SJSA1 (cell line): ENCODE data around the gene ROBO2. TPM values are rescaled to one million over a fixed set of nuclear protein-coding genes. Genes with fewer than 3 reads are reported as not detected.

ENCODE experiments used
- DNase-seq, 2 experiments: peaks; one replicate each; pipeline ENCODE4 v3.0.0-alpha.2; 2015 to 2020; ENCODE audit warnings: low spot score in 2 of 2, low read depth in 1 of 2
- H3K27ac ChIP-seq: fragments of 250-450 bp; sonication (Bioruptor Pico); 2 replicates; pipeline ENCODE4 v1.5.1; 2020; ENCODE audit warnings: mild to moderate bottlenecking, moderate library complexity
- H3K27me3 ChIP-seq: fragments of 250-450 bp; sonication (Bioruptor Pico); replicated peaks from 2 replicates; pipeline ENCODE4 v1.5.1; 2020; ENCODE audit warnings: mild to moderate bottlenecking, moderate library complexity
- H3K36me3 ChIP-seq: fragments of 250-450 bp; sonication (Bioruptor Pico); 2 replicates; pipeline ENCODE4 v1.5.1; 2020; ENCODE audit warnings: mild to moderate bottlenecking
- H3K4me1 ChIP-seq: fragments of 250-450 bp; sonication (Bioruptor Pico); replicated peaks from 2 replicates; pipeline ENCODE4 v1.6.1; 2021; ENCODE audit warnings: mild to moderate bottlenecking
- H3K4me3 ChIP-seq: fragments of 250-450 bp; sonication (Bioruptor Pico); 2 replicates; pipeline ENCODE4 v1.5.1; 2020; ENCODE audit warnings: mild to moderate bottlenecking
- H3K9me3 ChIP-seq: fragments of 250-450 bp; sonication (Bioruptor Pico); replicated peaks from 2 replicates; pipeline ENCODE4 v1.5.1; 2020; ENCODE audit warnings: mild to moderate bottlenecking
- total RNA-seq: library from RNA; depleted of rRNA; stranded (reverse); fragments of >200 nt; shearing (Covaris generic); gene quantifications from 2 replicates; pipeline ENCODE4 v1.2.3, GENCODE V29; 2014

Gene ROBO2
- total RNA-seq, 1 experiment from 2014 or later, result not detected

DNA sequence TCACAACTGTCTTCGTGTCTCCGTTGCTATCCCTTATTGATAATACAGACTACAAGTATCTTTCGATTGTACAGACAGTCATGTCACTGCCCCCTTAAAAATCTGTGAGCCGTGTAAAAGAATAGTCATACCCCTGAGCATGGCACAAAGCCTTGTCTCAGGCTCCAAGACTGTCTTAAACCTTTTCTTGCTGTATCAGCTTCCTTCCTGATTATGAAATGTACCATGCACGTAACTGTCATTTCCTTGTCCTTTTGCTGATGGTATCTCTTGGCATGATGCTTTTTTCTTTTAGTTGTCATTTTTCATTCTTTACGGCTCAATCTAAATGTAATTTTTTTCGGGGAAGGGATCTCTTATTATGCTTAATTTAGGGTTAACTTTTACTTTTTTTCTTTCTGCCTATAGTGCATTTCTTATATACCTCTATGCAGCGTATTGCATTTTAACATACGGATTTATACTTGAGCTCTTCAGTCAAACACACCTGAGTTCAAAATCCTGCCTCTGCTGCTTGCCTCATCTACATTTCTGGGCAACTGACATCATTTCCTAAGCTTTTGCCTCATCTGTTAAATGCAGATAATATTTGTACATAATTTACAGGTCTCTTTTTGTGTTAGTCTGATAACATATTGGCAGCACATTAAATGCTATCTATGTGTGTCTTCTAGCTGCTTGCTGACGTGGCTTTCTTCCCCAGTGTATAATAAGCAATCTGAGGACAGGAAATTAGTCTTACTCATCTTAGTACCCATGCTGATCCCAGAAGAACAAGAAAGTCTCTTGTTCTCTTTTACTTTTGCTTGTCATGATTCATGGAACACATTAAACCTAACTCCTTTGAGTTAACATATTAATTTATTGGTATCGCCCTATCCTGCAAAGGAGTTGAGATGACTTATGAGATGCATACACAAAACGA is 57.3 kb downstream of the ROBO2 start:
- no peak overlapping the region for H3K4me3 ChIP-seq
- H3K4me1 ChIP-seq, result no peaks in the 10 kb centered on the region
- no peaks in the 10 kb centered on the region for H3K36me3 ChIP-seq
- H3K27ac ChIP-seq, result no peak overlapping the region
- no peaks in the 10 kb centered on the region for H3K9me3 ChIP-seq
- DNase-seq, result no peak
- no peaks in the 10 kb centered on the region for H3K27me3 ChIP-seq

DNA sequence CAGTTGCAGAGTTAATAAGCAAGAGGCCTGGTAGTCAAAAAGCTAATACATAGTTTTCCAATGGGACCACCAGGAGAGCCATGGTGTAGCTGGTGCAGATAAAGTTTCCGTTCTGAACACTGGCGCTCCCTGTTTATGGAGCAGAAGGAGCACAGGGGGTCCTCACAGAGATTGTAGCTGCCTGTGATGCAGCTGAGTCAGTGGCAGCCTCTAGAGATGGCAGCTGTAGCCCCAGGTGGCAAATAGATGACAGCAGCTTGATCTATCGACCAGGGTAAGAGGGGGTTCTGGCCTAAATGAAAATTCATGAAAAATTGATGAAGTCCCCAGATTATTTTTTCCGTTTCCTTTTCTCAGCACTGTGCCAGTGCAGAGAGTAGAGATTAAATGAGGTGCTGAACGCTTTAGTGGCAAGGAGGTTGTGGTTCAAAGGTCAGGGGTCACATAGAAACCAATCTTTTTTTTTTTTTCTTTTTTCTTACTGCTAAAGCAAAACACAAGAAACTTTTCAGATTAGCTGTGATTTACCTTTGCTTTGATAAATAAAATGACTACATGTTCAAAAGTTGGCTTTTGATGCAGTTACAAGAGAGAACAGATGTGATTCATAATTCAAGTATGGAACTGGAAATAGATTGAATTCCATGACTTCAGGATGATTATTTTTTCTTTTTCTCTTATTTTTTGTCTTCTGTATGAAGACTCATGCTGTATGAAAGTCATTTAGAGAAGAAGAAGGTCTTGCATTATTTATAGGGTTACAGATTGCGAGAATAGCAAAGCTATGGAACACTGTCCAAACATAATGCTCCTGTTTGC is 63.3 kb downstream of the ROBO2 start:
- Histone ChIP-seq H3K27me3 (no peaks in the 10 kb centered on the region), H3K27ac (no peak overlapping the region), H3K4me3 (no peak overlapping the region), H3K4me1 (no peaks in the 10 kb centered on the region), H3K9me3 (no peaks in the 10 kb centered on the region), H3K36me3 (no peaks in the 10 kb centered on the region)
- no peak for DNase-seq

DNA sequence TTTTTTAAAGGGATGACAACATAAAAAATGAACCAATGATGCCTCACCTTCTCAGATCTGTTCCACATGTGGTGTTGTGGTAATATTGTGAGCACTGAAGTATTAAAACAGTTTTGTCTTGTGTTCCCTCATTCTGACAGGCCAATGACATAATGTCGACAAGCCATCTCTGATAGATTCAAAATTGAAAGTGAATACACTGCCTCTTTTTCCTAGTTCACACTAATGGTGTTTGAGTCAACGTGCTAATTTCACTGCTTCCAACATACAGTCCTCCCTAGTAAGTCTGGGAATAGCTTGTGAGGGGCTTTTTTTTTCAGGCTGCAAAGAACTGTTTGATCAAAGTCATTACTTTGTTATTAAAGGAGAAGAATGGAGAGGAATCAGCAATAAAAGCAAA is 82.8 kb downstream of the ROBO2 start:
- no peaks in the 10 kb centered on the region for H3K9me3 ChIP-seq
- no peaks in the 10 kb centered on the region for H3K36me3 ChIP-seq
- H3K27me3 ChIP-seq, result no peaks in the 10 kb centered on the region

DNA sequence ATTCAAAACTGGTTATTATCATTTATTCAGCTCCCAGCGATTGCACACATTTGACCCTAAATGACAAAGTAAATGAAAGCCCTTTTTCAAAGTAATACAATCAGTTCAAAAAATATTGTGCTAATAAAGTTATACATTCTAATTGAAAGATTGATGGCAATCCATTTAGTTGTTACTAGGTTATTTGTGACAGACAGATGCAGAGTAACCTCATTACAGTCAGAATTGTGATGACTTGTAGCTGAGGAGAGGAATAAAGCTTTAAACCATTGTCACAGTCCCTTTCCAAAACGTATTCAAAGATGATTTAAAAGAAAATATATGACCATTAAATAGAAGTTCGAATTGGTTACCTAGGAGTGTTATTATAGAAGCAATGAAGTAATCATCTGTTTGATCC is 86.1 kb downstream of the ROBO2 start:
- no peaks in the 10 kb centered on the region for H3K9me3 ChIP-seq
- no peak overlapping the region for H3K27ac ChIP-seq
- no peaks in the 10 kb centered on the region for H3K4me1 ChIP-seq
- no peaks in the 10 kb centered on the region for H3K36me3 ChIP-seq
- H3K4me3 ChIP-seq, result no peak overlapping the region
- DNase-seq, result no peak
- no peaks in the 10 kb centered on the region for H3K27me3 ChIP-seq

More for the DNA sequence above, 82.8 kb downstream of the ROBO2 start:
- Histone ChIP-seq H3K27ac (no peak overlapping the region), H3K4me1 (no peaks in the 10 kb centered on the region), H3K4me3 (no peak overlapping the region)
- no peak for DNase-seq

DNA sequence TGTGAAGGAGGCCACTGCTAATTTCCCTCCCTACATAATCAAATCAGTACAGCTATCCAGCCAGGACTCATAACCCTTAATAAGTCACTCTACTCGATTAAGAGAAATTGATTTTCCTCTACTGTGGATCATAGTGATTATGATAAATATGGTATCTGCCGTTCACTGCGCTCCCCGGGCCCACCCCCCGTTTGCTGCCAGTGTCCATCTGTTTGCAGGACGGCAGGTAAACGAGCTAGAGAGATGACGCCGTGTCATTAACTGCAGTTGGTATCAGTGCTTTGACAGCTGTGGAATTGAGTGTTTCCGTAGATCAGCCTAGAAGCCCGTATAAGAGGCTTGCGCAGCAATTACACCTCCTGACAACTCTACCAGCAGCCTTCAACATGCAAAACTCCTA is 94.9 kb downstream of the ROBO2 start:
- no peaks in the 10 kb centered on the region for H3K9me3 ChIP-seq
- no peaks in the 10 kb centered on the region for H3K4me1 ChIP-seq
- DNase-seq, result no peak
- no peaks in the 10 kb centered on the region for H3K27me3 ChIP-seq
- no peak overlapping the region for H3K4me3 ChIP-seq
- no peak overlapping the region for H3K27ac ChIP-seq
- no peaks in the 10 kb centered on the region for H3K36me3 ChIP-seq

- Histone ChIP-seq H3K9me3 (no peaks in the 10 kb centered on the region), H3K36me3 (no peaks in the 10 kb centered on the region), H3K27me3 (no peaks in the 10 kb centered on the region), H3K4me1 (no peaks in the 10 kb centered on the region), H3K27ac (no peak overlapping the region), H3K4me3 (no peak overlapping the region)
- DNase-seq, result no peak
Observed at GRCh38 chr3:77137559-77137958, 97.7 kb downstream of the ROBO2 start.

GRCh38 chr3:77139624-77140023 is 99.7 kb downstream of the ROBO2 start:
- Histone ChIP-seq H3K36me3 (no peaks in the 10 kb centered on the region), H3K4me3 (no peak overlapping the region), H3K4me1 (no peaks in the 10 kb centered on the region), H3K27me3 (no peaks in the 10 kb centered on the region), H3K9me3 (no peaks in the 10 kb centered on the region), H3K27ac (no peak overlapping the region)
- DNase-seq, result no peak

DNA sequence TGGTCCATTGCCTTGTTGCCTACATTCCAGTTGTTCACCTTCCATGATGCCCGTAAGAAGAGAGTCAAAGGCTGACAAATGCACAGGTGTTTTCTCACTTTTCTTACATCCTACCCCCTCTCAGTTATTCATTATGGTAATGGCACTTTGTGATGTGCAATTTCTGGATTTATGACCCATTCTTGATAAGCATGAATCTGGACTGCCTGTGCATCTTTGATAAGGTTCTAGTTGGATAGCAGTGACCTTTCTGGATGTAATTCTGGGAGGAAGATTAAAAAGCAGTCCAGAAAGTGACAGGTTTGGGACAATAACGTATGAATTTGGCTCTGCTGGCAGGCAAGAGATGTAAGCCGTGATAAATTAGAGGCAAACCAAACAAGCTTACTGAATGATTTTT is 101.5 kb downstream of the ROBO2 start:
- Histone ChIP-seq H3K27ac (no peak overlapping the region), H3K9me3 (no peaks in the 10 kb centered on the region), H3K4me3 (no peak overlapping the region), H3K27me3 (no peaks in the 10 kb centered on the region), H3K36me3 (no peaks in the 10 kb centered on the region), H3K4me1 (no peaks in the 10 kb centered on the region)
- no peak for DNase-seq

DNA sequence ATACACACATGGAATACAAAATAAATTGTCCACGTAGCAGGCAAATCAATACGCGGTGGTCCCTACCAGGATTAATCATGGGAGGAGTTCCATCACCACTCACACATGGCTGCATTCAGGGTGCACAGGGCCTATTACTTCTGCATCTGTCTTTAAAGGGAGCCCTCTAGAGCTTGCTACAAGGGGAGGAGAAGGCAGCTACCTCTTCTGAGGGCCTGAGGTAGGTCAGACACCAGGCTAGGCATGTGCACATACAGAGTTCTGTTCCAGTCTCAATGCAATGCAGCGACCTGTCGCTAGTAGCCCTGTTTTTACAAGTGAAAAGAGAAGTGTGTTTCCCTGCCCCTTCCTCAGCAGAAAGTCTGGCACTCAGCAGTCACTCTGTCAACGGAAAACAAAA is 102.7 kb downstream of the ROBO2 start:
- no peak for DNase-seq
- no peaks in the 10 kb centered on the region for H3K27me3 ChIP-seq
- no peak overlapping the region for H3K4me3 ChIP-seq
- H3K27ac ChIP-seq, result no peak overlapping the region
- no peaks in the 10 kb centered on the region for H3K36me3 ChIP-seq
- no peaks in the 10 kb centered on the region for H3K9me3 ChIP-seq
- no peaks in the 10 kb centered on the region for H3K4me1 ChIP-seq

- Histone ChIP-seq H3K9me3 (no peaks in the 10 kb centered on the region), H3K4me1 (no peaks in the 10 kb centered on the region), H3K27me3 (no peaks in the 10 kb centered on the region), H3K27ac (no peak overlapping the region), H3K36me3 (no peaks in the 10 kb centered on the region), H3K4me3 (no peak overlapping the region)
- DNase-seq, result no peak
Observed at GRCh38 chr3:77146004-77146403, 106.1 kb downstream of the ROBO2 start.

DNA sequence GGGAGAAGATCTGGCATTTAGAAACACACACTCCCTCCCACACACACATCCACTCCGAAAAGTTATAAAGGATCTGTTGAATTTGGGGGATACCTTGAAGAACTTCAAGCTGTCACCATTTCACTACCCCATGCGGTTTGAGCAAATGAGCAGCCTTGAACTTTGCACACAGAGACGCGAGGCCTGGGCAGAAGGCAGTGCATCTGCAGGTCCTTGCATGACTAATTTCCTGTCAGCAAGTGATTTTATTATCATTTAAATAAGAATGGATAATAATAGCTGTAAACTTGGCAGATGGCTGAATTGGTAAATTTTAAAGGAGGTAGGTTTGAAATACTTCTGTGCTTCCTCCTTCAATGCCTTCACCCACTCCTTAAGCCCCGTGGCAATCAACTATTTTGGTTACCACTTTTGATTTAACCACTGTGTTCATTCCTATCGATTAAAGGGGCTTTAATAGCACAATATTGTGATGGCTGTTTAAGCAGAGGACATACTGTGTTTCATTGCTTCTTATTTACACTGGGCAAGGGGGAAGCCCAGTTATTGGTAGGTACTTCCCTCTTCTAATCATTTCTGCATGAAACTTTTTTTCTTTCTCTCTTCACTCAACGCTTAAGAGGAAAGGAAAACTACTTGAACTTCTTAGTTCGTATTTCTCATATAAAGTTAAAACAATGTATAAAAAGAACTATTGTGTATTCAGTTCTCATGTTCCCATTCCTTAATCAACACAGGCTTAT is 108.1 kb downstream of the ROBO2 start:
- Histone ChIP-seq H3K9me3 (no peaks in the 10 kb centered on the region), H3K36me3 (no peaks in the 10 kb centered on the region), H3K4me1 (no peaks in the 10 kb centered on the region), H3K27ac (no peak overlapping the region), H3K27me3 (no peaks in the 10 kb centered on the region), H3K4me3 (no peak overlapping the region)
- DNase-seq, result no peak

GRCh38 chr3:77149382-77149781 is 109.5 kb downstream of the ROBO2 start:
- no peaks in the 10 kb centered on the region for H3K27me3 ChIP-seq
- H3K4me3 ChIP-seq, result no peak overlapping the region
- no peaks in the 10 kb centered on the region for H3K4me1 ChIP-seq
- no peaks in the 10 kb centered on the region for H3K9me3 ChIP-seq
- DNase-seq, result no peak
- no peak overlapping the region for H3K27ac ChIP-seq
- H3K36me3 ChIP-seq, result no peaks in the 10 kb centered on the region

- Histone ChIP-seq H3K9me3 (no peaks in the 10 kb centered on the region), H3K27me3 (no peaks in the 10 kb centered on the region), H3K4me3 (no peak overlapping the region), H3K4me1 (no peaks in the 10 kb centered on the region), H3K36me3 (no peaks in the 10 kb centered on the region), H3K27ac (no peak overlapping the region)
- DNase-seq, result no peak
Observed at GRCh38 chr3:77150028-77150427, 110.1 kb downstream of the ROBO2 start.

GRCh38 chr3:77150759-77151158 is 110.9 kb downstream of the ROBO2 start:
- no peaks in the 10 kb centered on the region for H3K27me3 ChIP-seq
- DNase-seq, result no peak
- no peaks in the 10 kb centered on the region for H3K36me3 ChIP-seq
- H3K4me1 ChIP-seq, result no peaks in the 10 kb centered on the region
- no peaks in the 10 kb centered on the region for H3K9me3 ChIP-seq
- no peak overlapping the region for H3K27ac ChIP-seq
- no peak overlapping the region for H3K4me3 ChIP-seq
